Measurements from ENCODE around the gene AMZ2. TPM values are rescaled to one million over a fixed set of nuclear protein-coding genes. Genes with fewer than 3 reads are reported as not detected.

AMZ2 gene
- polyA plus RNA-seq, 1 donor (not counting 4 experiments of a cell fraction or from before 2014, with no cell fraction given) = 123 TPM

GRCh38 chr17:68297195-68297594, 49.4 kb downstream of the AMZ2 start:
- no peak for FAIRE-seq
- dilution Hi-C loops (cut with MboI; ENCODE audit: extremely low pct_ligation_motif_present, low sequenced_read_pairs) = no loop called here
- Histone ChIP-seq H4K20me1 (ENCODE audit: control insufficient read depth, extremely low read depth, insufficient read depth, low read length) (no peaks in the 10 kb centered on the region), H3K36me3 (ENCODE audit: control insufficient read depth in 2 of 2, extremely low read depth in 1 of 2, insufficient read depth in 2 of 2, low read length in 2 of 2) (no peaks in the 10 kb centered on the region), H3K27ac (ENCODE audit: control insufficient read depth, insufficient read depth, low read length) (no peak overlapping the region), H3K79me2 (ENCODE audit: control insufficient read depth, insufficient read depth, low read length) (no peaks in the 10 kb centered on the region), H3K9me1 (ENCODE audit: control insufficient read depth, extremely low read depth, insufficient read depth, low read length) (no peaks in the 10 kb centered on the region), H3K9me3 (ENCODE audit: control insufficient read depth, low read depth, low read length) (no peaks in the 10 kb centered on the region), H3K4me3 (ENCODE audit: control insufficient read depth in 2 of 3, extremely low read depth in 1 of 3, insufficient read depth in 2 of 3, low read depth in 1 of 3, low read length in 3 of 3) (no peak overlapping the region), H2AFZ (ENCODE audit: control insufficient read depth, low read length) (no peak overlapping the region), H3K27me3 (ENCODE audit: control insufficient read depth, extremely low read depth, insufficient read depth, low read length) (peaks cover 24% of the 10 kb centered on the region), H3K4me1 (ENCODE audit: control insufficient read depth, extremely low read depth, insufficient read depth, low read length) (no peaks in the 10 kb centered on the region), H3K9ac (ENCODE audit: control insufficient read depth, extremely low read depth, insufficient read depth, low read length) (no peak overlapping the region), H3K4me2 (ENCODE audit: control insufficient read depth, extremely low read depth, insufficient read depth, low read depth, low read length) (no peak overlapping the region)
- no peak for DNase-seq (ENCODE audit: low read depth, low spot score)
- no peak for TF ChIP-seq EZH2 (IDR thresholded peaks at IDR 0.05; ENCODE audit: low read length)
- TF ChIP-seq CTCF (optimal IDR thresholded peaks at IDR 0.05 in 1 of 3, IDR thresholded peaks at IDR 0.05 in 1 of 3, conservative IDR thresholded peaks at IDR 0.05 in 1 of 3; ENCODE audit: extremely low read depth in 1 of 3, insufficient read depth in 2 of 3, low read length in 3 of 3) = no peak

GRCh38 chr17:68298601-68299000, 50.8 kb downstream of the AMZ2 start:
- Histone ChIP-seq H3K4me3 (ENCODE audit: control insufficient read depth in 2 of 3, extremely low read depth in 1 of 3, insufficient read depth in 2 of 3, low read depth in 1 of 3, low read length in 3 of 3) (no peak overlapping the region), H2AFZ (ENCODE audit: control insufficient read depth, low read length) (no peak overlapping the region), H3K4me1 (ENCODE audit: control insufficient read depth, extremely low read depth, insufficient read depth, low read length) (no peaks in the 10 kb centered on the region), H3K9ac (ENCODE audit: control insufficient read depth, extremely low read depth, insufficient read depth, low read length) (no peak overlapping the region), H3K27me3 (ENCODE audit: control insufficient read depth, extremely low read depth, insufficient read depth, low read length) (peaks cover 17% of the 10 kb centered on the region), H4K20me1 (ENCODE audit: control insufficient read depth, extremely low read depth, insufficient read depth, low read length) (no peaks in the 10 kb centered on the region), H3K4me2 (ENCODE audit: control insufficient read depth, extremely low read depth, insufficient read depth, low read depth, low read length) (no peak overlapping the region), H3K36me3 (ENCODE audit: control insufficient read depth in 2 of 2, extremely low read depth in 1 of 2, insufficient read depth in 2 of 2, low read length in 2 of 2) (no peaks in the 10 kb centered on the region), H3K9me1 (ENCODE audit: control insufficient read depth, extremely low read depth, insufficient read depth, low read length) (no peaks in the 10 kb centered on the region), H3K9me3 (ENCODE audit: control insufficient read depth, low read depth, low read length) (no peaks in the 10 kb centered on the region), H3K79me2 (ENCODE audit: control insufficient read depth, insufficient read depth, low read length) (no peaks in the 10 kb centered on the region), H3K27ac (ENCODE audit: control insufficient read depth, insufficient read depth, low read length) (no peak overlapping the region)
- DNase-seq (ENCODE audit: low read depth, low spot score) = no peak
- dilution Hi-C loops (cut with MboI; ENCODE audit: extremely low pct_ligation_motif_present, low sequenced_read_pairs) = no loop called here
- TF ChIP-seq EZH2 (IDR thresholded peaks at IDR 0.05; ENCODE audit: low read length) = no peak
- TF ChIP-seq CTCF (optimal IDR thresholded peaks at IDR 0.05 in 1 of 3, IDR thresholded peaks at IDR 0.05 in 1 of 3, conservative IDR thresholded peaks at IDR 0.05 in 1 of 3; ENCODE audit: extremely low read depth in 1 of 3, insufficient read depth in 2 of 3, low read length in 3 of 3) = no peak
- FAIRE-seq = no peak
